PC-9 (cell line): ENCODE measurements around the gene STK40.

Experiments
- EZH2 ChIP-seq: fragments of 200-600 bp; sonication (generic); IDR thresholded peaks from 2 replicates; pipeline ENCODE4 v1.8.0; 2017; ENCODE audit warnings: antibody characterized with exemption, low read depth
- TF ChIP-seq, protein P1 (sequence below): fragments of 200-600 bp; sonication (generic); conservative IDR thresholded peaks from 2 replicates; pipeline ENCODE4 v1.6.1; 2017; ENCODE audit warnings: mixed run types, antibody characterized with exemption, mild to moderate bottlenecking, moderate library complexity

DNA sequence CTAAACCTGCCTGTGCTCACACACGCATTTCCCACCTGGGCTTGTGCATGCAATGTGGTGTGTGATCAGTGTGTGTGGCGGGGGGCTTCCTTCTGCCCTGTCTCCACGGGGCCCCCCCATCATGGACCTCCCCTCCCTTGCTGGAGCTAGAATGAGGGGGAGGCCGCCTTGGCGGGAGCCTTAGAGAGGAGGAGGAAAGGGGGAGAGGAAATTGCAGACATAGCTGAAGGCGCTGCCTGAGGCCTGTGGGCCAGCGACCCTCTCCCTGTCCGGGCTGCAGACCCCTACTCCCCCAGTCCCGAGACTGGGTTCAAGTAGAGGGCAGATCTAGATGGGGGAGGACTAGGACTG, 61.4 kb downstream of the STK40 start:
- no peak for TF ChIP-seq EZH2
- TF ChIP-seq, protein P1, sequence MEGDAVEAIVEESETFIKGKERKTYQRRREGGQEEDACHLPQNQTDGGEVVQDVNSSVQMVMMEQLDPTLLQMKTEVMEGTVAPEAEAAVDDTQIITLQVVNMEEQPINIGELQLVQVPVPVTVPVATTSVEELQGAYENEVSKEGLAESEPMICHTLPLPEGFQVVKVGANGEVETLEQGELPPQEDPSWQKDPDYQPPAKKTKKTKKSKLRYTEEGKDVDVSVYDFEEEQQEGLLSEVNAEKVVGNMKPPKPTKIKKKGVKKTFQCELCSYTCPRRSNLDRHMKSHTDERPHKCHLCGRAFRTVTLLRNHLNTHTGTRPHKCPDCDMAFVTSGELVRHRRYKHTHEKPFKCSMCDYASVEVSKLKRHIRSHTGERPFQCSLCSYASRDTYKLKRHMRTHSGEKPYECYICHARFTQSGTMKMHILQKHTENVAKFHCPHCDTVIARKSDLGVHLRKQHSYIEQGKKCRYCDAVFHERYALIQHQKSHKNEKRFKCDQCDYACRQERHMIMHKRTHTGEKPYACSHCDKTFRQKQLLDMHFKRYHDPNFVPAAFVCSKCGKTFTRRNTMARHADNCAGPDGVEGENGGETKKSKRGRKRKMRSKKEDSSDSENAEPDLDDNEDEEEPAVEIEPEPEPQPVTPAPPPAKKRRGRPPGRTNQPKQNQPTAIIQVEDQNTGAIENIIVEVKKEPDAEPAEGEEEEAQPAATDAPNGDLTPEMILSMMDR: no peak
